ENCODE measurements around the gene DTNB. TPM values are rescaled to one million over a fixed set of nuclear protein-coding genes. Genes with fewer than 3 reads are reported as not detected.

DTNB gene
- total and polyA plus RNA-seq, 12 donors, result 4.7 to 27.5 (median 9.4) TPM

- TF ChIP-seq POLR2A (IDR thresholded peaks at IDR 0.05) (no peak), CTCF (IDR thresholded peaks at IDR 0.05) (no peak)
- DNase-seq, result no peak
- WGBS, 4 donors, result 76 to 86% (median 84%) methylated on average over 6 to 7 of the region's 7 CpGs
- Histone ChIP-seq H3K4me1 (replicated peaks in 1 of 2) (no peaks in the 10 kb centered on the region), H3K4me3 (no peak overlapping the region), H3K9me3 (replicated peaks in 1 of 3) (no peaks in the 10 kb centered on the region), H3K27me3 (no peaks in the 10 kb centered on the region), H3K36me3 (replicated peaks in 1 of 2) (no peaks in the 10 kb centered on the region), H3K27ac (no peak overlapping the region)
- intact Hi-C loops (cut with DNase I), result no loop called here
Measured at GRCh38 chr2:25349397-25349796, 324.0 kb downstream of the DTNB start.

- intact Hi-C loops (cut with DNase I), result no loop called here
- H3K36me3 ChIP-seq (replicated peaks in 1 of 2), result no peaks in the 10 kb centered on the region
- no peak for DNase-seq
- no peak for TF ChIP-seq CTCF (IDR thresholded peaks at IDR 0.05)
- TF ChIP-seq POLR2A (IDR thresholded peaks at IDR 0.05), result no peak
- H3K27me3 ChIP-seq, result no peaks in the 10 kb centered on the region
- WGBS, 4 donors, result 25 to 52% (median 30%) methylated on average over 2 of the region's 2 CpGs
- H3K4me3 ChIP-seq, result no peak overlapping the region
- no peaks in the 10 kb centered on the region for H3K4me1 ChIP-seq (replicated peaks in 1 of 2)
- no peak overlapping the region for H3K27ac ChIP-seq
- H3K9me3 ChIP-seq (replicated peaks in 1 of 3), result no peaks in the 10 kb centered on the region
Measured at GRCh38 chr2:25347846-25348245, 325.5 kb downstream of the DTNB start.

GRCh38 chr2:25347205-25347815, 326.1 kb downstream of the DTNB start:
- Histone ChIP-seq H3K27me3 (no peaks in the 10 kb centered on the region), H3K4me1 (replicated peaks in 1 of 2) (no peaks in the 10 kb centered on the region), H3K27ac (no peak overlapping the region), H3K4me3 (no peak overlapping the region), H3K9me3 (replicated peaks in 1 of 3) (no peaks in the 10 kb centered on the region), H3K36me3 (replicated peaks in 1 of 2) (no peaks in the 10 kb centered on the region)
- DNase-seq, result no peak
- WGBS, 4 donors, result 64 to 73% (median 71%) methylated on average over 6 to 7 of the region's 7 CpGs
- intact Hi-C loops (cut with DNase I), result no loop called here
- TF ChIP-seq POLR2A (IDR thresholded peaks at IDR 0.05) (no peak), CTCF (IDR thresholded peaks at IDR 0.05) (no peak)

- TF ChIP-seq POLR2A (IDR thresholded peaks at IDR 0.05) (no peak), CTCF (IDR thresholded peaks at IDR 0.05) (no peak)
- Histone ChIP-seq H3K27me3 (no peaks in the 10 kb centered on the region), H3K4me3 (no peak overlapping the region), H3K36me3 (replicated peaks in 1 of 2) (no peaks in the 10 kb centered on the region), H3K27ac (peak overlapping the region in 1 of 5 donors; percentile 92), H3K4me1 (replicated peaks in 1 of 2) (peaks cover 12 to 22% of the 10 kb centered on the region in 2 donors), H3K9me3 (replicated peaks in 1 of 3) (no peaks in the 10 kb centered on the region)
- 82 to 95% (median 89%) methylated on average over 19 to 21 of the region's 21 CpGs for WGBS, 4 donors
- DNase-seq, result peak in 1 of 7 donors; percentile 30
- intact Hi-C loops (cut with DNase I), result loop anchor here (5.0 kb wide), 1 partner anchor 34 kb away; no protein-coding TSS in a partner anchor
Measured at GRCh38 chr2:25343187-25343825, 330.1 kb downstream of the DTNB start.
